H1 (cell line): ENCODE results near the gene SF3A2. TPM values are rescaled to one million over a fixed set of nuclear protein-coding genes. Genes with fewer than 3 reads are reported as not detected.

Experiments used
- CTCF ChIA-PET: fragments of 300-600 bp; sonication (Branson Sonifier 250); formaldehyde crosslinking; loops from one replicate; lab custom pipeline; 2021; ENCODE audit not compliant: partially characterized antibody; lab: Charles Lee
- POLR2A ChIA-PET: fragments of 300-600 bp; sonication (Branson Sonifier 250); formaldehyde crosslinking; loops from one replicate; lab custom pipeline; 2021; ENCODE audit warnings: inconsistent platforms; ENCODE audit not compliant: partially characterized antibody; lab: Charles Lee
- DNase-seq, 2 experiments: peaks; one replicate each; pipeline versions ENCODE4 v3.0.0 to v3.0.0-alpha.2; 2010 to 2022; ENCODE audit warnings: low spot score in 2 of 2, low read depth in 1 of 2, mixed read lengths in 1 of 2
- FAIRE-seq: peaks from 2 replicates; lab custom pipeline; 2011; peaks lifted over from hg19 to GRCh38; lab: Jason Lieb, UNC
- H2AFZ ChIP-seq: 2 replicates; pipeline ENCODE4 v1.8.1; 2012; ENCODE audit warnings: low read length, inconsistent platforms
- H2AK5ac ChIP-seq: 2 replicates; pipeline ENCODE4 v1.6.1; 2013; ENCODE audit warnings: low read depth, low read length
- H2BK120ac ChIP-seq: replicated peaks from 2 replicates; pipeline ENCODE3; 2013; ENCODE audit warnings: low read depth, low read length, inconsistent platforms
- H2BK12ac ChIP-seq: 2 replicates; pipeline ENCODE4 v1.6.1; 2013; ENCODE audit warnings: low read depth, low read length
- H2BK15ac ChIP-seq: 2 replicates; pipeline ENCODE4 v1.6.1; 2013; ENCODE audit warnings: low read length
- H2BK20ac ChIP-seq: 2 replicates; pipeline ENCODE4 v1.6.1; 2013; ENCODE audit warnings: low read length
- H2BK5ac ChIP-seq: 2 replicates; pipeline ENCODE4 v1.6.1; 2013; ENCODE audit warnings: low read depth, low read length
- H3K14ac ChIP-seq: 2 replicates; pipeline ENCODE4 v1.6.1; 2013; ENCODE audit warnings: inconsistent platforms; ENCODE audit not compliant: insufficient read length
- H3K18ac ChIP-seq: 2 replicates; pipeline ENCODE4 v1.6.1; 2013; ENCODE audit warnings: low read length; ENCODE audit errors: extremely low read depth
- H3K23ac ChIP-seq: 2 replicates; pipeline ENCODE4 v1.6.1; 2013; ENCODE audit warnings: inconsistent platforms; ENCODE audit not compliant: insufficient read length
- H3K23me2 ChIP-seq: 2 replicates; pipeline ENCODE4 v1.6.1; 2013; ENCODE audit warnings: low read depth, low read length
- H3K27ac ChIP-seq: 2 replicates; pipeline ENCODE4 v1.6.1; 2011; ENCODE audit warnings: low read depth, low read length, inconsistent platforms
- H3K27me3 ChIP-seq, 4 experiments: replicated peaks in 1 of 4; 1 replicate in 1 of 4; 2 replicates in 3 of 4; pipeline versions ENCODE4 v1.6.1 to v1.8.1; 2011 to 2013; ENCODE audit warnings: low read length in 3 of 4, mild to moderate bottlenecking in 3 of 4, inconsistent platforms in 2 of 4, mixed read lengths in 2 of 4, moderate library complexity in 1 of 4; ENCODE audit not compliant: control insufficient read depth in 3 of 4, insufficient read depth in 3 of 4; ENCODE audit errors: extremely low read depth in 1 of 4
- H3K36me3 ChIP-seq, 4 experiments: 2 replicates each; pipeline versions ENCODE4 v1.6.1 to v1.8.1; 2011 to 2013; ENCODE audit warnings: mild to moderate bottlenecking in 4 of 4, low read length in 3 of 4, moderate library complexity in 2 of 4, control low read depth in 1 of 4, inconsistent platforms in 1 of 4; ENCODE audit not compliant: insufficient read depth in 4 of 4, control insufficient read depth in 2 of 4
- H3K4ac ChIP-seq: replicated peaks from 2 replicates; pipeline ENCODE3; 2013; ENCODE audit warnings: low read length, low read depth, mixed read lengths, inconsistent platforms; ENCODE audit not compliant: insufficient read length
- H3K4me1 ChIP-seq, 4 experiments: replicated peaks in 1 of 4; 1 replicate in 1 of 4; 2 replicates in 3 of 4; pipeline versions ENCODE4 v1.6.1 to v1.8.1; 2011 to 2013; ENCODE audit warnings: low read length in 3 of 4, inconsistent platforms in 2 of 4, mixed read lengths in 1 of 4; ENCODE audit not compliant: insufficient read depth in 4 of 4, control insufficient read depth in 3 of 4
- H3K4me2 ChIP-seq, 2 experiments: 2 replicates each; pipeline versions ENCODE4 v1.6.1 to v1.8.1; 2011 to 2013; ENCODE audit warnings: low read depth in 2 of 2, low read length in 2 of 2, control low read depth in 1 of 2, inconsistent platforms in 1 of 2, mild to moderate bottlenecking in 1 of 2; ENCODE audit not compliant: insufficient read depth in 1 of 2
- H3K4me3 ChIP-seq, 4 experiments: fragments of 200-600, 300-600 bp in 1 of 4; sonication (generic), shearing (Covaris generic), sonication (Bioruptor Twin) in 1 of 4; 2 replicates each; pipeline versions ENCODE4 v1.5.1 to v1.8.1; 2011 to 2016; ENCODE audit warnings: low read length in 4 of 4, low read depth in 3 of 4, control low read depth in 2 of 4, inconsistent platforms in 2 of 4, mild to moderate bottlenecking in 2 of 4, mixed read lengths in 1 of 4, moderate library complexity in 1 of 4; ENCODE audit not compliant: insufficient read depth in 2 of 4; ENCODE audit errors: extremely low read depth in 1 of 4
- H3K56ac ChIP-seq: replicated peaks from 2 replicates; pipeline ENCODE3; 2013; ENCODE audit warnings: low read depth, mild to moderate bottlenecking, mixed read lengths, low read length, inconsistent platforms; ENCODE audit not compliant: insufficient read length
- H3K79me1 ChIP-seq: 2 replicates; pipeline ENCODE4 v1.6.1; 2013; ENCODE audit warnings: low read depth, low read length, control low read depth
- H3K79me2 ChIP-seq, 2 experiments: 2 replicates each; pipeline versions ENCODE4 v1.6.1 to v1.8.1; 2012 to 2013; ENCODE audit warnings: low read length in 2 of 2, mild to moderate bottlenecking in 2 of 2, inconsistent platforms in 1 of 2; ENCODE audit not compliant: insufficient read depth in 2 of 2, control insufficient read depth in 1 of 2
- H3K9ac ChIP-seq, 4 experiments: replicated peaks in 1 of 4; 1 replicate in 1 of 4; 2 replicates in 3 of 4; pipeline versions ENCODE4 v1.6.1 to v1.8.1; 2011 to 2013; ENCODE audit warnings: low read depth in 3 of 4, low read length in 3 of 4, control low read depth in 2 of 4, mild to moderate bottlenecking in 2 of 4, moderate library complexity in 2 of 4, inconsistent platforms in 1 of 4; ENCODE audit errors: extremely low read depth in 1 of 4
- H3K9me3 ChIP-seq, 2 experiments: 2 replicates each; pipeline versions ENCODE4 v1.6.1 to v1.8.1; 2012 to 2013; ENCODE audit warnings: mild to moderate bottlenecking in 2 of 2, moderate library complexity in 2 of 2, control low read depth in 1 of 2, inconsistent platforms in 1 of 2, low read depth in 1 of 2, low read length in 1 of 2, mixed read lengths in 1 of 2; ENCODE audit not compliant: insufficient read depth in 2 of 2
- H4K20me1 ChIP-seq, 2 experiments: replicated peaks in 1 of 2; 2 replicates each; pipeline versions ENCODE3 to v1.8.1; 2011 to 2013; ENCODE audit warnings: inconsistent platforms in 2 of 2, low read length in 2 of 2, mild to moderate bottlenecking in 1 of 2; ENCODE audit not compliant: insufficient read depth in 2 of 2, control insufficient read depth in 1 of 2
- H4K5ac ChIP-seq: 2 replicates; pipeline ENCODE4 v1.6.1; 2013; ENCODE audit warnings: low read length, low read depth, mixed read lengths, inconsistent platforms; ENCODE audit not compliant: insufficient read length
- H4K8ac ChIP-seq: 2 replicates; pipeline ENCODE4 v1.8.0; 2013; ENCODE audit warnings: mild to moderate bottlenecking, moderate library complexity, low read length, inconsistent platforms; ENCODE audit not compliant: insufficient read depth; ENCODE audit errors: extremely low read depth
- H4K91ac ChIP-seq: replicated peaks from 2 replicates; pipeline ENCODE3; 2013; ENCODE audit warnings: low read length, mixed read lengths, inconsistent platforms; ENCODE audit not compliant: insufficient read length
- BCL11A ChIP-seq, 2 experiments: IDR thresholded peaks; one replicate each; pipeline ENCODE4 v1.6.1; 2011; ENCODE audit warnings: low read depth in 2 of 2, low read length in 2 of 2, mild to moderate bottlenecking in 2 of 2
- JUND ChIP-seq: IDR thresholded peaks from 2 replicates; pipeline ENCODE4 v1.6.1; 2011; ENCODE audit warnings: mild to moderate bottlenecking, improper control_type of control experiment, low read length
- POU5F1 ChIP-seq: IDR thresholded peaks from 2 replicates; pipeline ENCODE4 v1.6.1; 2011; ENCODE audit warnings: low read depth, mild to moderate bottlenecking, low read length, moderate library complexity
- RNF2 ChIP-seq: fragments of 200-900, 300-1000 bp; sonication (generic); IDR thresholded peaks from 2 replicates; pipeline ENCODE4 v1.7.1; 2016; ENCODE audit warnings: borderline replicate concordance, low read depth, mild to moderate bottlenecking, antibody characterized with exemption, low read length; ENCODE audit not compliant: poor library complexity, severe bottlenecking; ENCODE audit errors: missing control alignments
- WGBS, 2 experiments: shearing (Covaris generic) in 1 of 2; methylation state at CpG; one replicate each; pipeline versions ENCODE4 v1.1.6 to v1.1.7; 2013 to 2015; ENCODE audit warnings: low lambda C conversion rate in 2 of 2, mixed read lengths in 2 of 2, inconsistent platforms in 1 of 2, low coverage in 1 of 2, missing lambda C conversion rate in 1 of 2; ENCODE audit not compliant: insufficient replicate concordance in 2 of 2, insufficient coverage in 1 of 2, insufficient read length in 1 of 2; ENCODE audit errors: extremely low coverage in 1 of 2, missing lambda C conversion rate in 1 of 2; 5-methylcytosine and 5-hydroxymethylcytosine counted together
- polyA plus RNA-seq, 7 experiments: library from polyadenylated mRNA; depleted of rRNA in 3 of 7; stranded (reverse) in 5 of 7; unstranded in 2 of 7; fragments of >200 nt in 5 of 7; fragments of 200-250 nt in 2 of 7; gene quantifications; 1 replicate in 5 of 7; 2 replicates in 1 of 7; 4 replicates in 1 of 7; pipeline versions ENCODE4 v1.2.1 to v1.2.3, GENCODE V29; 2011 to 2013; ENCODE audit warnings: missing spikeins in 2 of 7, mixed read lengths in 2 of 7
- total RNA-seq: library from RNA; stranded (reverse); fragmentation: NEBNext Ultra II Directional; extraction: Animal tissue kit (Norgen Biotek cat#: 25700); gene quantifications from 2 replicates; pipeline ENCODE4 v1.2.1, GENCODE V29; 2021
- TF ChIP-seq, protein P1 (sequence below): IDR thresholded peaks from 2 replicates; pipeline ENCODE4 v1.6.1; 2012; ENCODE audit warnings: inconsistent platforms

Gene SF3A2
- total and polyA plus RNA-seq, 2 of the 8 experiments (the other 6 are each of a cell fraction or from before 2014, with no cell fraction given): 15.3 to 146 TPM

DNA sequence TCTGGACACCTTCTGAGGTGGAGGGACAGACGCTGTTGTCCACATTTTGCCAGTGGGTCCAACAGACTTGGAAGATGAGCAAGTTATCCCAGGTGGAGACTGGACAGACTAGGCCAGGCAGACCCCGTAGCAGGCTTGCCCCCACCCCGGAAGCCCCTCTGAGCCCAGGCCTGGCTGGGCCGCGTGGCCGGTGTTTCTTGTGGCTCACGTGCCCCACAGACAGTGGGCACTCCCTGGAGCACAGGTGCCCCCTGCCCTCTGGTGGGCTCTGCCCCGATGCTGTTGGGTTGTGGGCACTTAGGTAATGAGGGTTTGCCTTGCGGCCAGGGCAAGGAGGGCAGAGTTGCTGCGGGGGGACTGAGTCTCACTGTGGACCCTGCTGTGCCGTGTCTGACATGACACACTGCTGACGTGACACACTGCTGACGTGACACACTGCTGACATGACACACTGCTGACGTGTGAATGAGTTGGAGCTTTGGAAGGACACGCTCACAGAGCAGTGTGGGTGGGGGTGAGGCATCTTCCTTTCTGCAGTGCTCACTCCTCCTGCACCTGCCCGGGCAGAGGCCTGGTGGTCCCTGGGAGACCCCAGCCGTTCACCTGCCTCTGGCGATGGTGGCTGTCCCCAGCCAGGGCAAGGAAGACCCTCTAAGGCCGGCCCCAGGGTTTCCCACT lies 47.8 kb upstream of the SF3A2 start:
- Histone ChIP-seq H3K23ac (no peak overlapping the region), H2BK20ac (no peak overlapping the region), H4K91ac (no peak overlapping the region), H3K27me3 (no peaks in the 10 kb centered on the region), H4K5ac (no peak overlapping the region)
- no peak for FAIRE-seq
- TF ChIP-seq JUND (no peak), BCL11A (IDR thresholded peaks at IDR 0.05; ENCODE audit: low read depth in 2 of 2, low read length in 2 of 2) (no peak), POU5F1 (no peak), RNF2 (no peak)
- TF ChIP-seq, protein P1, sequence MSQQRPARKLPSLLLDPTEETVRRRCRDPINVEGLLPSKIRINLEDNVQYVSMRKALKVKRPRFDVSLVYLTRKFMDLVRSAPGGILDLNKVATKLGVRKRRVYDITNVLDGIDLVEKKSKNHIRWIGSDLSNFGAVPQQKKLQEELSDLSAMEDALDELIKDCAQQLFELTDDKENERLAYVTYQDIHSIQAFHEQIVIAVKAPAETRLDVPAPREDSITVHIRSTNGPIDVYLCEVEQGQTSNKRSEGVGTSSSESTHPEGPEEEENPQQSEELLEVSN: no peak
- TF ChIP-seq, all 59 proteins: peak for 0
- Histone ChIP-seq H3K23me2 (no peaks in the 10 kb centered on the region), H3K27ac (no peak overlapping the region), H2AK5ac (no peak overlapping the region), H2BK120ac (no peak overlapping the region), H3K18ac (no peak overlapping the region), H3K79me1 (peaks cover 26% of the 10 kb centered on the region), H3K79me2 (peaks cover 0 to 14% of the 10 kb centered on the region in 2 experiments; a peak in 1 of 4 replicates), H3K4me3 (no peak overlapping the region), H4K8ac (no peak overlapping the region), H2BK15ac (no peak overlapping the region), H3K4me1 (no peaks in the 10 kb centered on the region), H3K9ac (no peak overlapping the region), H3K36me3 (peaks cover 6 to 31% (median 18%) of the 10 kb centered on the region in 4 experiments; a peak in 7 of 8 replicates), H3K4me2 (no peak overlapping the region), H2BK12ac (no peak overlapping the region), H4K20me1 (peaks cover 2 to 33% of the 10 kb centered on the region in 2 experiments), H3K9me3 (no peaks in the 10 kb centered on the region), H2BK5ac (peak overlapping the region; percentile 52; the same call in 1 of the 2 replicates), H3K14ac (no peak overlapping the region), H3K4ac (no peak overlapping the region), H2AFZ (no peak overlapping the region), H3K56ac (no peak overlapping the region)
- DNase-seq: no peak
- CTCF ChIA-PET: interaction anchor here (2.2 kb wide), 1 partner anchor 10 kb away, joined by 18 read pairs; no protein-coding TSS in a partner anchor
- POLR2A ChIA-PET: no interaction called here
- WGBS, 2 experiments: 93% methylated on average over 16 of the region's 19 CpGs; no CpG with 5 or more reads in 1 of the 2 experiments
